ENCODE data around the gene CORT. TPM values are rescaled to one million over a fixed set of nuclear protein-coding genes. Genes with fewer than 3 reads are reported as not detected.

The CORT gene
- total and polyA plus RNA-seq, 10 of the 15 experiments (the other 5 are each of a cell fraction or from before 2014, with no cell fraction given): 0.09 to 0.49 (median 0.23) TPM; not detected in 1

DNA sequence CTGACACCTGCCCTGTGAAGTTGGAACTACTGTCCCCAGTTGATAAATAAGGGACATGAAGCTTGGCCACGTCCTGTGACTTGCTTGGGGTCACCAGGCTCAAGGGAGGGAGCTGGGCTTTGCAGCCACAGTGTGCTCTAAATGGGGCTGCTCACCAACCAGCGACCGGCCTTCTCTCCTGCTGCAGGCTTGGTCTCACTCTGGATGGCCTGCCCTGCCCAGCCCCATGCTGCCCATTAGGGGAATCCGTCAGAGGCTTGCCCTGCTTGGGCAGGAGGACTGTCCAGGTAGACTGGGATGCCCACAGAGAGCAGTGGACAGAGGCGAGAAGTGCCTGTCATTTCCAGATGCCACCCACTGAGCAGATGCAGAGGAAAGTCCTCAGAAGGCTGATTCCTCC is 20.8 kb upstream of the CORT start:
- ChIA-PET RAD21 (ENCODE audit: unreplicated experiment) (interaction anchor here (0.6 to 7.6 kb wide), 6 partner anchors 32 to 219 kb away, joined by 3 to 191 read pairs (median 8); partner anchors contain the start of gene KIF1B), SMC1A (ENCODE audit: uncharacterized antibody, unreplicated experiment) (interaction anchor here (0.9 to 9.0 kb wide), 8 partner anchors 49 to 555 kb away, joined by 3 to 122 read pairs (median 4); partner anchors contain the start of gene KIF1B), CTCF (interaction anchor here (0.6 to 10.5 kb wide), 19 partner anchors 27 to 707 kb away, joined by 3 to 292 read pairs (median 4); partner anchors contain the start of genes DFFA, KIF1B, PEX14 and PGD), POLR2A (interaction anchor here (0.5 kb wide), 1 partner anchor 490 kb away, joined by 7 read pairs; no protein-coding TSS in a partner anchor)
- Histone ChIP-seq H3K27ac (ENCODE audit: control insufficient read depth, insufficient read depth) (no peak overlapping the region), H3K36me3 (ENCODE audit: control insufficient read depth in 2 of 2, insufficient read depth in 2 of 2, low read length in 1 of 2) (no peaks in the 10 kb centered on the region), H2AFZ (ENCODE audit: control insufficient read depth, low read depth, low read length) (no peak overlapping the region), H3K79me2 (ENCODE audit: control insufficient read depth, insufficient read depth, low read length) (peaks cover 7% of the 10 kb centered on the region), H3K4me3 (no peak overlapping the region), H3K9ac (ENCODE audit: control insufficient read depth, insufficient read depth, low read length) (no peak overlapping the region), H3K9me3 (replicated peaks; ENCODE audit: control insufficient read depth, insufficient read depth, low read length) (no peaks in the 10 kb centered on the region), H4K20me1 (ENCODE audit: control insufficient read depth, insufficient read depth) (no peaks in the 10 kb centered on the region), H3K27me3 (replicated peaks in 1 of 2; ENCODE audit: control insufficient read depth in 2 of 2, insufficient read depth in 2 of 2, low read length in 1 of 2) (no peaks in the 10 kb centered on the region), H3K4me2 (ENCODE audit: control insufficient read depth, insufficient read depth) (no peak overlapping the region), H3K4me1 (ENCODE audit: control insufficient read depth, insufficient read depth, low read length) (peaks cover 24% of the 10 kb centered on the region)
- 68% methylated on average over 5 of the region's 5 CpGs for WGBS (ENCODE audit: insufficient coverage, insufficient replicate concordance, low lambda C conversion rate, missing lambda C conversion rate)
- BruUV-seq (replicated peaks): no TSS peak
- FAIRE-seq (no peak), DNase-seq (ENCODE audit: low read depth, low spot score) (no peak), ATAC-seq (no peak)
- in situ Hi-C loops (cut with MboI) (no loop called here), intact Hi-C loops (cut with micrococcal nuclease; ENCODE audit: unreplicated experiment) (loop anchor here (1.0 to 5.0 kb wide), 5 partner anchors 52 to 554 kb away; partner anchors contain the start of genes KIF1B and UBE4B)
- TF ChIP-seq NR2C2 (IDR thresholded peaks at IDR 0.05; ENCODE audit: borderline replicate concordance, control insufficient read depth, insufficient read length, low read depth) (no peak), EZH2 (IDR thresholded peaks at IDR 0.05; ENCODE audit: borderline replicate concordance, control insufficient read depth, low read depth, low read length) (no peak), TARDBP (IDR thresholded peaks at IDR 0.05; ENCODE audit: borderline replicate concordance) (no peak), POU2F2 (IDR thresholded peaks at IDR 0.05; ENCODE audit: borderline replicate concordance, low read depth, low read length) (no peak), RCOR1 (conservative IDR thresholded peaks at IDR 0.05; ENCODE audit: low read depth, low read length) (no peak), MYC (IDR thresholded peaks at IDR 0.05; ENCODE audit: insufficient read depth, insufficient read length, insufficient replicate concordance, low read length, severe bottlenecking) (no peak), YY1 (IDR thresholded peaks at IDR 0.05; ENCODE audit: low read depth, low read length) (no peak), BCL3 (IDR thresholded peaks at IDR 0.05; ENCODE audit: borderline replicate concordance, insufficient read depth, low read depth, low read length, poor library complexity, severe bottlenecking) (no peak)
- TF ChIP-seq, protein P1, sequence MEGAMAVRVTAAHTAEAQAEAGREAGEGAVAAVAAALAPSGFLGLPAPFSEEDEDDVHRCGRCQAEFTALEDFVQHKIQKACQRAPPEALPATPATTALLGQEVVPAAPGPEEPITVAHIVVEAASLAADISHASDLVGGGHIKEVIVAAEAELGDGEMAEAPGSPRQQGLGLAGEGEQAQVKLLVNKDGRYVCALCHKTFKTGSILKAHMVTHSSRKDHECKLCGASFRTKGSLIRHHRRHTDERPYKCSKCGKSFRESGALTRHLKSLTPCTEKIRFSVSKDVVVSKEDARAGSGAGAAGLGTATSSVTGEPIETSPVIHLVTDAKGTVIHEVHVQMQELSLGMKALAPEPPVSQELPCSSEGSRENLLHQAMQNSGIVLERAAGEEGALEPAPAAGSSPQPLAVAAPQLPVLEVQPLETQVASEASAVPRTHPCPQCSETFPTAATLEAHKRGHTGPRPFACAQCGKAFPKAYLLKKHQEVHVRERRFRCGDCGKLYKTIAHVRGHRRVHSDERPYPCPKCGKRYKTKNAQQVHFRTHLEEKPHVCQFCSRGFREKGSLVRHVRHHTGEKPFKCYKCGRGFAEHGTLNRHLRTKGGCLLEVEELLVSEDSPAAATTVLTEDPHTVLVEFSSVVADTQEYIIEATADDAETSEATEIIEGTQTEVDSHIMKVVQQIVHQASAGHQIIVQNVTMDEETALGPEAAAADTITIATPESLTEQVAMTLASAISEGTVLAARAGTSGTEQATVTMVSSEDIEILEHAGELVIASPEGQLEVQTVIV (IDR thresholded peaks at IDR 0.05; ENCODE audit: borderline replicate concordance, partially characterized antibody): no peak
- TF ChIP-seq, protein P2, sequence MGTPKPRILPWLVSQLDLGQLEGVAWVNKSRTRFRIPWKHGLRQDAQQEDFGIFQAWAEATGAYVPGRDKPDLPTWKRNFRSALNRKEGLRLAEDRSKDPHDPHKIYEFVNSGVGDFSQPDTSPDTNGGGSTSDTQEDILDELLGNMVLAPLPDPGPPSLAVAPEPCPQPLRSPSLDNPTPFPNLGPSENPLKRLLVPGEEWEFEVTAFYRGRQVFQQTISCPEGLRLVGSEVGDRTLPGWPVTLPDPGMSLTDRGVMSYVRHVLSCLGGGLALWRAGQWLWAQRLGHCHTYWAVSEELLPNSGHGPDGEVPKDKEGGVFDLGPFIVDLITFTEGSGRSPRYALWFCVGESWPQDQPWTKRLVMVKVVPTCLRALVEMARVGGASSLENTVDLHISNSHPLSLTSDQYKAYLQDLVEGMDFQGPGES (IDR thresholded peaks at IDR 0.05): no peak
- TF ChIP-seq, protein P3, sequence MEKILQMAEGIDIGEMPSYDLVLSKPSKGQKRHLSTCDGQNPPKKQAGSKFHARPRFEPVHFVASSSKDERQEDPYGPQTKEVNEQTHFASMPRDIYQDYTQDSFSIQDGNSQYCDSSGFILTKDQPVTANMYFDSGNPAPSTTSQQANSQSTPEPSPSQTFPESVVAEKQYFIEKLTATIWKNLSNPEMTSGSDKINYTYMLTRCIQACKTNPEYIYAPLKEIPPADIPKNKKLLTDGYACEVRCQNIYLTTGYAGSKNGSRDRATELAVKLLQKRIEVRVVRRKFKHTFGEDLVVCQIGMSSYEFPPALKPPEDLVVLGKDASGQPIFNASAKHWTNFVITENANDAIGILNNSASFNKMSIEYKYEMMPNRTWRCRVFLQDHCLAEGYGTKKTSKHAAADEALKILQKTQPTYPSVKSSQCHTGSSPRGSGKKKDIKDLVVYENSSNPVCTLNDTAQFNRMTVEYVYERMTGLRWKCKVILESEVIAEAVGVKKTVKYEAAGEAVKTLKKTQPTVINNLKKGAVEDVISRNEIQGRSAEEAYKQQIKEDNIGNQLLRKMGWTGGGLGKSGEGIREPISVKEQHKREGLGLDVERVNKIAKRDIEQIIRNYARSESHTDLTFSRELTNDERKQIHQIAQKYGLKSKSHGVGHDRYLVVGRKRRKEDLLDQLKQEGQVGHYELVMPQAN (conservative IDR thresholded peaks at IDR 0.05): no peak
- TF ChIP-seq, protein P4, sequence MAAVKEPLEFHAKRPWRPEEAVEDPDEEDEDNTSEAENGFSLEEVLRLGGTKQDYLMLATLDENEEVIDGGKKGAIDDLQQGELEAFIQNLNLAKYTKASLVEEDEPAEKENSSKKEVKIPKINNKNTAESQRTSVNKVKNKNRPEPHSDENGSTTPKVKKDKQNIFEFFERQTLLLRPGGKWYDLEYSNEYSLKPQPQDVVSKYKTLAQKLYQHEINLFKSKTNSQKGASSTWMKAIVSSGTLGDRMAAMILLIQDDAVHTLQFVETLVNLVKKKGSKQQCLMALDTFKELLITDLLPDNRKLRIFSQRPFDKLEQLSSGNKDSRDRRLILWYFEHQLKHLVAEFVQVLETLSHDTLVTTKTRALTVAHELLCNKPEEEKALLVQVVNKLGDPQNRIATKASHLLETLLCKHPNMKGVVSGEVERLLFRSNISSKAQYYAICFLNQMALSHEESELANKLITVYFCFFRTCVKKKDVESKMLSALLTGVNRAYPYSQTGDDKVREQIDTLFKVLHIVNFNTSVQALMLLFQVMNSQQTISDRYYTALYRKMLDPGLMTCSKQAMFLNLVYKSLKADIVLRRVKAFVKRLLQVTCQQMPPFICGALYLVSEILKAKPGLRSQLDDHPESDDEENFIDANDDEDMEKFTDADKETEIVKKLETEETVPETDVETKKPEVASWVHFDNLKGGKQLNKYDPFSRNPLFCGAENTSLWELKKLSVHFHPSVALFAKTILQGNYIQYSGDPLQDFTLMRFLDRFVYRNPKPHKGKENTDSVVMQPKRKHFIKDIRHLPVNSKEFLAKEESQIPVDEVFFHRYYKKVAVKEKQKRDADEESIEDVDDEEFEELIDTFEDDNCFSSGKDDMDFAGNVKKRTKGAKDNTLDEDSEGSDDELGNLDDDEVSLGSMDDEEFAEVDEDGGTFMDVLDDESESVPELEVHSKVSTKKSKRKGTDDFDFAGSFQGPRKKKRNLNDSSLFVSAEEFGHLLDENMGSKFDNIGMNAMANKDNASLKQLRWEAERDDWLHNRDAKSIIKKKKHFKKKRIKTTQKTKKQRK (IDR thresholded peaks at IDR 0.05; ENCODE audit: low read depth, low read length): no peak
